PC-9 (cell line): ENCODE data around the gene ADGRV1. TPM values are rescaled to one million over a fixed set of nuclear protein-coding genes. Genes with fewer than 3 reads are reported as not detected.

Experiments
- BruUV-seq: library from RNA; stranded (reverse); fragments of 400-500 nt; replicated peaks from 2 replicates; lab custom pipeline; 2021; lab: Mats Ljungman, UMichigan
- CTCF ChIA-PET: fragments of 300-600 bp; sonication (Branson Sonifier 250); formaldehyde crosslinking; loops from one replicate; lab custom pipeline; 2022; ENCODE audit warnings: antibody characterized with exemption; lab: Charles Lee
- POLR2A ChIA-PET: fragments of 300-600 bp; sonication (Branson Sonifier 250); formaldehyde crosslinking; loops from one replicate; lab custom pipeline; 2022; ENCODE audit warnings: antibody characterized with exemption; ENCODE audit not compliant: unreplicated experiment; lab: Charles Lee
- DNase-seq, 2 experiments: peaks; one replicate each; pipeline versions ENCODE4 v3.0.0 to v3.0.0-alpha.2; 2015 to 2022; ENCODE audit warnings: mixed read lengths in 1 of 2
- H2AFZ ChIP-seq: fragments of 200-600 bp; sonication (generic); 2 replicates; pipeline ENCODE4 v1.8.1; 2017; ENCODE audit warnings: antibody characterized with exemption
- H3F3A ChIP-seq: fragments of 200-600 bp; sonication (generic); 2 replicates; pipeline ENCODE4 v1.8.1; 2017; ENCODE audit warnings: antibody characterized with exemption, mild to moderate bottlenecking, low read depth; ENCODE audit not compliant: insufficient read depth
- H3K27ac ChIP-seq: fragments of 200-600 bp; sonication (generic); 2 replicates; pipeline ENCODE4 v1.6.1; 2016; ENCODE audit warnings: mixed run types
- H3K27me3 ChIP-seq: fragments of 200-600 bp; sonication (generic); 2 replicates; pipeline ENCODE4 v1.6.1; 2016; ENCODE audit warnings: low read depth, mixed run types; ENCODE audit not compliant: insufficient read depth
- H3K36me3 ChIP-seq: fragments of 200-600 bp; sonication (generic); 2 replicates; pipeline ENCODE4 v1.6.1; 2016; ENCODE audit warnings: low read depth, mixed run types
- H3K4me1 ChIP-seq: fragments of 200-600 bp; sonication (generic); replicated peaks from 2 replicates; pipeline ENCODE4 v1.6.1; 2016; ENCODE audit warnings: mixed run types; ENCODE audit not compliant: insufficient read depth
- H3K4me2 ChIP-seq: fragments of 200-600 bp; sonication (generic); 2 replicates; pipeline ENCODE4 v1.6.1; 2017; ENCODE audit warnings: mixed run types
- H3K4me3 ChIP-seq: fragments of 200-600 bp; sonication (generic); 2 replicates; pipeline ENCODE4 v1.6.1; 2016; ENCODE audit warnings: mixed run types
- H3K79me2 ChIP-seq: fragments of 200-600 bp; sonication (generic); 2 replicates; pipeline ENCODE4 v1.6.1; 2017; ENCODE audit warnings: low read depth, mixed run types
- H3K9me2 ChIP-seq: fragments of 200-600 bp; sonication (generic); 2 replicates; pipeline ENCODE4 v1.8.1; 2017; ENCODE audit warnings: mild to moderate bottlenecking; ENCODE audit not compliant: insufficient read depth
- H3K9me3 ChIP-seq: fragments of 200-600 bp; sonication (generic); 2 replicates; pipeline ENCODE4 v1.8.1; 2016; ENCODE audit warnings: low read depth; ENCODE audit not compliant: insufficient read depth
- H4K20me1 ChIP-seq: fragments of 200-600 bp; sonication (generic); 2 replicates; pipeline ENCODE4 v1.8.1; 2017; ENCODE audit not compliant: insufficient read depth
- CTCF ChIP-seq: fragments of 200-600 bp; sonication (generic); conservative IDR thresholded peaks from 2 replicates; pipeline ENCODE4 v1.6.1; 2017; ENCODE audit warnings: mixed run types, antibody characterized with exemption, mild to moderate bottlenecking, moderate library complexity
- EZH2 ChIP-seq: fragments of 200-600 bp; sonication (generic); IDR thresholded peaks from 2 replicates; pipeline ENCODE4 v1.8.0; 2017; ENCODE audit warnings: antibody characterized with exemption, low read depth
- intact Hi-C: fragments of 100-400 bp; cut with micrococcal nuclease; formaldehyde crosslinking; loops from one replicate; pipeline ENCODE4 v1.10.0; 2022; ENCODE audit not compliant: unreplicated experiment
- total RNA-seq: library from RNA; stranded (reverse); gene quantifications from 2 replicates; pipeline ENCODE4 v1.2.3, GENCODE V29; 2021

The ADGRV1 gene
- total RNA-seq, 1 experiment from 2014 or later: 1.0 TPM

GRCh38 chr5:90866915-90867731 is 308.5 kb downstream of the ADGRV1 start:
- ChIA-PET POLR2A (no interaction called here), CTCF (interaction anchor here (0.6 to 1.5 kb wide), 2 partner anchors 352 to 517 kb away, joined by 4 to 10 read pairs; no protein-coding TSS in a partner anchor)
- no peaks in the 10 kb centered on the region for H3K9me2 ChIP-seq
- H3F3A ChIP-seq: no peaks in the 10 kb centered on the region
- no peak overlapping the region for H3K4me3 ChIP-seq
- no peak overlapping the region for H2AFZ ChIP-seq
- BruUV-seq: no TSS peak
- DNase-seq: no peak
- no peaks in the 10 kb centered on the region for H3K4me1 ChIP-seq
- H3K36me3 ChIP-seq: no peaks in the 10 kb centered on the region
- H3K4me2 ChIP-seq: no peak overlapping the region
- no peaks in the 10 kb centered on the region for H3K9me3 ChIP-seq
- no peaks in the 10 kb centered on the region for H3K79me2 ChIP-seq
- TF ChIP-seq EZH2 (no peak), CTCF (no peak)
- H4K20me1 ChIP-seq: no peaks in the 10 kb centered on the region
- intact Hi-C loops: loop anchor here (1.0 to 5.0 kb wide), 6 partner anchors 66 to 552 kb away; no protein-coding TSS in a partner anchor
- no peak overlapping the region for H3K27ac ChIP-seq
- H3K27me3 ChIP-seq: no peaks in the 10 kb centered on the region

- H4K20me1 ChIP-seq: no peaks in the 10 kb centered on the region
- H3K36me3 ChIP-seq: no peaks in the 10 kb centered on the region
- BruUV-seq: no TSS peak
- CTCF ChIA-PET: no interaction called here
- DNase-seq: no peak
- no peaks in the 10 kb centered on the region for H3F3A ChIP-seq
- H3K79me2 ChIP-seq: no peaks in the 10 kb centered on the region
- H3K4me1 ChIP-seq: no peaks in the 10 kb centered on the region
- no peak overlapping the region for H3K27ac ChIP-seq
- H3K4me2 ChIP-seq: no peak overlapping the region
- H2AFZ ChIP-seq: no peak overlapping the region
- no peaks in the 10 kb centered on the region for H3K27me3 ChIP-seq
- H3K4me3 ChIP-seq: no peak overlapping the region
- POLR2A ChIA-PET: no interaction called here
- intact Hi-C loops: loop anchor here (5.0 kb wide), 1 partner anchor 359 kb away; no protein-coding TSS in a partner anchor
- H3K9me3 ChIP-seq: no peaks in the 10 kb centered on the region
- TF ChIP-seq EZH2 (no peak), CTCF (no peak)
- no peaks in the 10 kb centered on the region for H3K9me2 ChIP-seq
Measured at GRCh38 chr5:90868799-90869198, 310.2 kb downstream of the ADGRV1 start.

GRCh38 chr5:90871391-90871991 is 312.9 kb downstream of the ADGRV1 start:
- H3K4me1 ChIP-seq: no peaks in the 10 kb centered on the region
- H3K9me2 ChIP-seq: no peaks in the 10 kb centered on the region
- H3K4me3 ChIP-seq: no peak overlapping the region
- H3F3A ChIP-seq: no peaks in the 10 kb centered on the region
- no peaks in the 10 kb centered on the region for H3K9me3 ChIP-seq
- intact Hi-C loops: no loop called here
- ChIA-PET CTCF (no interaction called here), POLR2A (interaction anchor here (0.7 kb wide), 1 partner anchor 10 kb away, joined by 9 read pairs; no protein-coding TSS in a partner anchor)
- no peaks in the 10 kb centered on the region for H3K36me3 ChIP-seq
- H3K4me2 ChIP-seq: no peak overlapping the region
- TF ChIP-seq CTCF (no peak), EZH2 (no peak)
- no peak overlapping the region for H3K27ac ChIP-seq
- no peaks in the 10 kb centered on the region for H3K27me3 ChIP-seq
- no TSS peak for BruUV-seq
- no peaks in the 10 kb centered on the region for H3K79me2 ChIP-seq
- H4K20me1 ChIP-seq: no peaks in the 10 kb centered on the region
- no peak overlapping the region for H2AFZ ChIP-seq
- no peak for DNase-seq
